DMS53 (cell line): Measurements from ENCODE around the gene TMEM120B.
"Not testable (repeated sequence)": the region's sequence is repeated elsewhere in the genome, so short reads cannot be mapped to it uniquely, and the experiment has no call there.

Source experiments
- DNase-seq: peaks from one replicate; lab custom pipeline; 2025; lab: John Stamatoyannopoulos, UW

The TMEM120B gene

DNA sequence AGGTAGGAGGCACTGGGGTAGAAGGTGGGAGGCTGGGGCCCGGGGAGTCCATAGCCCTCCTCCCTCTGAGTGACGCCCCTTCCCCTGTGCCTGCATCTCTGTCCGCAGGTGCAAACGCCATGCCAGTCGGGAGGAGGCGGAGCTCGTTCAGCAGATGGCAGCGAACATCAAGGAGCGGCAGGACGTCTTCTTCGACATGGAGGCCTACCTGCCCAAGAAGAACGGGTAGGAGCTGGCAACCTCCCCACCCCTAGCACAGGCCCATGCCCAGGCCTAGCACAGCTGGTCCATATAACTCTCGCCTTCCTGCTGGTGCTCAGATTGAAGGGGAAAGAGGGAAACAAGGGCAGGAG, 35.6 kb downstream of the TMEM120B start:
- no peak for DNase-seq

DNA sequence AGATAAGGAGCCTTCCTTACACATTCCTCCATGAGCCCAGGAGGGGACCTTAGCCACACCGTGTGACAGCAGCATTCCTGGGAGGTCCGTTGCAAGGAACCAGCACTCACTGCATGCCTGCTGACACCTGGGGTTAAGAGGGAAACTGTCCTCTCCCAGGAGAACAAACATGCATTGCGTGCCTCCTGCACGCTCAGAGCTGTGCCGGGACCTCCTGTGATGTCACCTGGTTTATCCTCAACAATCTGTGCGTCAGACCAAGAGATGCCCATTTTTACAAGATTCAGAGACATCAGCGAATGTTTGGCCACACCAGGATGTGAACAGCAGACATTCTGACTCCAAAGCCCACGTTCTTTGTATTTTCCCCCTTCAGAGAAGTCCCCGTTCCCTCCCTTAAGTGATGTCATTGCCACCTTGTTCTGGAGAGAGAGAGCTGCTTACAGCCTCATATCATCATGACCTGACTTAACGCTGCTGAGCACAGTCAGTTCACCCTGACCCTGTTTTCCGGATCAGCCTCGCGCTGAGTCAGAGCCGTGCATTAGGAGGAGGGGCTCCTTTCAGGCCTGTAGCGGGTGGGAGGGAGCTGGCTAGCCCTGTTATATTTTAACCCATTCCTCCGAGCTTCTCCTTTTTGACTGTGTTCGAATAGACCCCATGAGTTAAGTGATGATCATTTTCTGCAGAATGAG, 36.2 kb downstream of the TMEM120B start:
- peak; percentile 43 for DNase-seq

DNA sequence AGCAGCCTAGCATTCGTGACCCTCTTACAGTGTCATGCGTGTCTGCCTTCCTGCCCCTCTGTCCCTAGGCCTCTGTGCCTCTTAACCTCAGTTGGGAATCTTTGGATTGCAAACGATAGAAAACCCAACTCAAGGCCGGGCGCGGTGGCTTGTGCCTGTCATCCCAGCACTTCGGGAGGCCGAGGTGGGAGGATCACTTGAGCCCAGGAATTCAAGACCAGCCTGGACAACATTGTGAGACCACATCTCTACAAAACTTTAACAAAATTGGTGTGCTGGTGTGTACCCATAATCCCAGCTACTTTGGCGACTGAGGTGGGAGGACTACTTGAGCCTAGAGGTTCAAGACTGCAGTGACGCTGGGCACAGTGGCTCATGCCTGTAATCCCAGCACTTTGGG, 36.7 kb downstream of the TMEM120B start:
- no peak for DNase-seq

DNA sequence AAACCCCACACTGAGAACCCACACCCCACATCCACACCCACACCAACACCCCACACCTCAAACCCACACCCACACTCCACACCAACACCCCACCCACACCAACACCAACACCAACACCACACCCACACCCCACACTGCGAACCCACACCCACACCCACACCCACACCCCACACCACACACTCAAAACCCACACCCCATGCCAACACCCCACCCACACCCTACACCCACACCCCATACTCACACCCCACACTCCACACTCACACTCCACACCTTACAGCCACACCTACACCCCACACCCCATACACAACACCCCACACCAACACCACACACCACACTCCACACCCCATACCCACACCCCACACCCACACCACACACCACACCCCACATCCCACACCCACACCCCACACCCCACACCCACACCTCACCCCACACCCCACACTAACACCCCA, 38.0 kb downstream of the TMEM120B start:
- DNase-seq: no peak

DNA sequence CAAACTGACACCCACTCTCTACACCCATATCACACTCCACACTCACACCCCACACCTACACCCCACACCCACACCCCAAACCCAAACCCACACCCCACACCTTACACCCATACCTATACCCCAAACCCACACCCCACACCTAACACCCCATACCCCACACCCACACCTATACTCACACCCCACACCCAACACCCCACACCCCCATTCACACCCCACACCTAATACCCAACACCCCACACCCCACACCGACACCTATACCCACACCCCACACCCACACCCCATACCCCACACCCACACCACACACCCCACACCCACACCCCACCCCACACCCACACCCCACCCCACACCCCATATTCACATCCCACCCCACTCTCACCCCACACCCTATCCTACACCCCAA, 38.5 kb downstream of the TMEM120B start:
- no peak for DNase-seq

DNA sequence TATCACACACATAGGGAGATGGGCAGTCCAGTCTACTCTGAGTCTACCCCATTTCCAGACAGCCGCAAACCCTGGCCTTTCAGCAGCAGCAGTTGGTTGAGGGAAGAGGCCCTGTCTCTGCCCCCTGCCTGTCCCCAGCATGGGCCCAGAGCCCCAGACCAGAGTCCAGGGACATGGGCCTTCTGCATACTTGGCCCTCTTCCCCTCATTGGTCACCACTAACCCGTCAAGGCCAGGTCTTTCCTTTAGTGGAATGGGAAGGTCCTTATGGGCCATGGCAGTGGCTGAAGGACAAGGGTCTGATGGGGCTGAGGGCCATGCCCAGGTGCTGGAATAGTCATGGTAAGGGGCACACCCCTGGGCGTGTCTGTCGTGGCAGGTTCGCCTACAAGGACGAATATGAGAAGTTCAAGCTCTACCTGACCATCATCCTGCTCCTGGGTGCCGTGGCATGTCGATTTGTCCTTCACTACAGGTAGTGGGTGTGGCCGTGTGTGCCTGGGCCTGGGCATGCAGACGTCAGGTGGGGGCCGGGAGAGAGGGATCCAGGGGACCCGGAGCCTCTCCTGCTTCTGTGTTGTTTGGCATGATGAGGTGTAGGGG, 39.3 kb downstream of the TMEM120B start:
- DNase-seq: no peak

DNA sequence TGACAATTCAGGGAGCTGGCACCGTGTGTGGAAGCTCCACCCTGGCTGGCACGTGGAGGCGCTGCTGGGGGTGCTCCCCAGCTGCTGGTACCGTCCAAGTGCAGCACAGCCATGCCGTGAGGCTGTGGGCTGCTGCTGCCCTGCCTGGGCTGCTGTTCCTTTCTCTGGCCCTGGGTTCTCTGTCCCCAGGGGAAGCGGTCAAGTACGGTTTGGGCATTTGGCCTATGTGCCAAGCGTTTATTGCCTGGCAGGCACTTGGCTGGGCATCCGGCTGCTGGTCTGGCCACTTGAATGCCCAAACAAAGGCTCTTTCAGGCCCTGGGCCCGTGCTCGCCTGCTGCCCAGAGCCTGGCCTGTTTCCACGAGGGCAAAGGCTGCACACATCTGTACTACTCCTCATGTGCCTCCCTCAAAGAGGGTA, 41.3 kb downstream of the TMEM120B start:
- no peak for DNase-seq

DNA sequence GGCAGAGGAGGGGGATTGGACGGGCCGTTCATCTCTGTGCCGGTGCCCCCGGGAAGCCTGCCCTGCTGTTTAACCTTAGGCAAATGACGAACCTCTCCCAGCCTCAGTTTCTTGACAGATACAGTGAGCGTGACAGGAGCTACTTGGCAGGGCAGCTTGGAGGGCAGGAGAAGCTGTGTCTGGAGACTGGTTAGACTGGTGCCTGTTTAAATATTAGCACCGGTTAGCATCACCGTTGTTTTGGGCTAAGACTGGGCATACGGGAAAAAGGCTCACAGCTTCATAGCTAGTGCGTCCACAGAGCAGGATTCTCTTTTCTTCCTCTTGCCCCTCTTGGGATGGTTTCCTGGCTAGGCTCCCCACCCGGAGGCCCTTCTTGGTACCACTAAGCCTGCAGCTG, 42.3 kb downstream of the TMEM120B start:
- no peak for DNase-seq

DNA sequence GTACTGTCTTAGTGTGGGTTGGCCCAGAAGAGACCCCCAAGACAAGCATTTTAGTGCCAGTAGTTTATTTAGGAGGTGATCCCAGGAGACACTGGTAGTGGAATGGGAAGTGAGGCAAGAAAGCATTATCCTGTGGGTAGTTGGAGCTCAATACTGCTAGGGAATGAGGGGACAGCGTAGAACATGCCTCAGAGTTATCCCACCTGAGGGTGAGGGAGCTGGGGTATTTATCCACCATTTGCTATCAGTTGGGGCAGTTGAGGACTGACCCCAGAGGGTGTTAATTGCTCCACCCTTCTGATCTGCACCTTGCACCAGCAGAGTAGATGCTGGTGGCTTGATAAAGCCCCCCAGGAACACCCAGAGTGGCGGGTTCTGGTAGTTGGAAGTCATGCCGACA, 43.0 kb downstream of the TMEM120B start:
- DNase-seq: no peak

DNA sequence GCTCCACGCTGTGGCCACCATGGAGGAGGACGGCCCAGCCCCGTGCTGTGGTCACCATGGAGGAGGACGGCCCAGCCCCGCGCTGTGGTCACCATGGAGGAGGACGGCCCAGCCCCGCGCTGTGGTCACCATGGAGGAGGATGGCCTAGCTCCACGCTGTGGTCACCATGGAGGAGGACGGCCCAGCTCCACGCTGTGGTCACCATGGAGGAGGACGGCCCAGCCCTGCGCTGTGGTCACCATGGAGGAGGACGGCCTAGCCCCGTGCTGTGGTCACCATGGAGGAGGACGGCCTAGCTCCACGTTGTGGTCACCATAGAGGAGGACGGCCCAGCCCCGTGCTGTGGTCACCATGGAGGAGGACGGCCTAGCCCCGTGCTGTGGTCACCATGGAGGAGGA, 46.0 kb downstream of the TMEM120B start:
- not testable (repeated sequence) for DNase-seq

DNA sequence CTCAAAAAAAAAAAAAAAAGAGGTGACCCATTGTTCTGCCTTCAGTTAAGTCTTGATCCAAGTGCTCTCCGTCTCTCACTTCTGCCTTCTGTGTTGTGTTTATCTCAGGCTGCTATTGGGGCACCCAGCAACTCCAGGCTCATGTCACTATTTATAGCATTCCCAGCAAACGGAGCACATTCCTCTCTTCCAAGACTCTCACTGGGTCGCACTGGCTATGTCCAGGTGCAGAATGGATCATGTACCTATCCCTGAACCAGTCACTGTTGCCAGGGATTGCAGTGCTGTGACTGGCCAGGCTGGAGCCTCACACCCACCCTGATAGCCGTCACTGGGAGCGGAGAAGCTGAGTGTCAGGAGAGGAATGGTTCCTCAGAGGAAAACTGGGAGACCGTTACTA, 49.7 kb downstream of the TMEM120B start:
- DNase-seq: no peak

DNA sequence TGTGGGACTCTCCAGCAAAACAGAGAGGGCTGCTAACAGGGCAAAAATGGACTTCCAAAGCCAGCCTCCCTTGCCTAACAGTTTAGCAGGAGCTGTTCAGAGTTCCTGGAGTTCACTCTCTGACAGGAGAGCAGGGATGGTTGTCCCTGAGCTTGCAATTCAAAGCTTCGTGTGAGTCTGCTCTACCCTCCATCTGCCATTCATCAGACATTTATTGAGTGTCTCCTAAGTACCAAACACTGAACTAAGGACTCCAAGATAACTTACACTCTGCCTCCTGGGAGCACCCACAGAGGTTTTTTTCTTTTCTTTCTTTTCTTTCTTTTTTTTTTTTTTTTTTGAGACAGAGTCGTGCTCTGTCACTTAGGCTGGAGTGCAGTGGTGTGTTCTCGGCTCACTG, 52.3 kb downstream of the TMEM120B start:
- DNase-seq: no peak

DNA sequence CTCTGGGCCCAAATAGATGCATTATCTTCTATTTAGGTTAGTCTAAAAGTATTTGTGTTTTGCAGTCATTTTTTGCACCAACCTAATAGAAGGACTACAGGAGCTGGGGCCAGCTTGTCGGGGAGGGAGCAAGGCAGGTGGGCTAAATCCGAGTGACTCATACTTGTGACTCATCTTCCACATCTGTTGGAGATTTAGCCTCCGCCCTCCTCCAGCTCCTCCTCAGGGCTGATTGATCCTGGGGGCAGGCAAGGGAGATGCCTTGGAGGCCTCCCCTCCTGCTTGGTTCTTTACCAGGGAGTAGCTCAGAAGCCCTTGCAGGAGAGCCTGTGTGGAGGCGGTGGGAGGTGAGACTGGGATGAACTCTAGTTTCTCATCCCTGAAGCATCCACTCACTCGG, 53.0 kb downstream of the TMEM120B start:
- peak; percentile 54 for DNase-seq

DNA sequence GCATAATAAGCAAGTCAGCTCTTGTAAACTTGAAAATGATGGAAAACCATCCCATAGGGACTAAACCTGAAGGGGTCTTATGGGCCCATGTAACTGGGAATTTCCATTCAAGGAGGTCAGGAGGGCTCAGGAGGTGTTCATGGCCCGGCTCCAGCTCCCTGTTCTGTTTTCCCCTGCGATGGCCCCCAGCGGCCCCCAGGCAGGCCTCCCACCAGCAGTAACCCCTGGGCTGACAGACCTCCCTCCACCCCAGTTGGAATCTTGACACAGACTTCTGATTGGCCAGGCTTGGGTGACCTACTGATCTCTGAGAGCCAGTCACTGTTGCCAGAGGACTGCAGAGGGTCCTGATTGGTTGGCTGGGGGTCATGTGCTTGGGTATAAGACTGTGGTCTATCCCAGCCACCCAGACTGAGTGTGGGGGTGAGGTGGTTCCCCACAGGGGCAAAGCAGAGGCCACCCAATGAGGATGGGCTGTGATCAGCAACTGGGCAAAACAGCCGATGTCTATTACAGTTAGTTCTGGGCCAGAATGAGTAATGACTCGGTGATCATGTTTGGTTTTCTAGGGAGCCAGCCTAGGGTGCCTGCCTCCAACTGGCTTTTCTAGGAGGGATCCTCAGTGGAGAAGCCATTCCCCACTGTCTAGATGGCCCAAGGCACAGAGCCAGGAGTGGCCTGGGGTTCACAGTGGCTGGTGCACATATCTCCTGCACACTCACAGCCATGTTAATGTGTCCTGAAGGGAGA, 53.9 kb downstream of the TMEM120B start:
- DNase-seq: no peak

DNA sequence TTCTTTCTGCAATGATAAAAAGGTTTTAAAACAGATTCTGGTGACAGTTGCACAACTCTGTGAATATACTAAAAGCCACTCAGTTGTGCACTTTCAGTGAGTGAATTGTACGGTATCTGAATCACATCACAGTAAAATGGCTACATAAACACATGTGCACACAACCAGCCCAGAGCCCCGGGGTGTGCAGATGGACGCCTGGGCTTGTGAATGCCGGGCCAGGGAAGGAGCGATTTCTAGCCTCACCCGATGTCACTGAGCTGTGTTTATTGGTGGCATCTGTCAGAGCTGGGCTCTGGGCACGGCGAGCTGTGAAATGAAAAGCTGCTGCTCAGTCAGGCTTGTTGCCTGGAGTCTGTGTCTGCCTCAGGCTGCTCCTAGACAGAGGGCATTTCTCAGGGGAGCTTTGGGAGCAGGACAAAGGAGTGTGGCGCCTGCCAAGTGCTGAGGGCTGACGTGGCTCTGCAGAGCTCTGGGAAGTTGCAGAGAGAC, 55.0 kb downstream of the TMEM120B start:
- DNase-seq: no peak

DNA sequence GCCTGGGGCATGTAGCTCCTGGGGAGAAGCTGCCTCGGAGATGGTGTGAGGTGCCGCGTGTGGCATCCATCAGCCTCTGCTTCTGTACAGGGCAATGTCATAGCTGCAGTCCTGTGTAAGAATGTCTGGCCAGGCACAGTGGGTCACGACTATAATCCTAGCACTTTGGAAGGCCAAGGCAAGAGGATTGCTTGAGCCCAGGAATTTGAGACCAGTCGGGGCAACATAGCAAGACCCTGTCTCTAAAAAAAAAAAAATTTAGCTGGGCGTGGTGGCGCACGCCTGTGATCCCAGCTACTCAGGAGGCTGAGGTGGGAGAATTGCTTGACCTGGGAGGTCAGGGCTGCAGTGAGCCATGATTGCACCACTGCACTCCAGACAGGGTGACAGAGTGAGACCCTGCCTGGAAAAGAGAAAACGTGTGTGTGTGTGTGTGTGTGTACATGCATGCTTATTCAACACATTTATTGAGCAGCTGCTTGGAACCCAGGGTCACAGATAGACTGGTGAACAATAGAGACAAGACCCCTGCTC, 56.8 kb downstream of the TMEM120B start:
- DNase-seq: no peak

DNA sequence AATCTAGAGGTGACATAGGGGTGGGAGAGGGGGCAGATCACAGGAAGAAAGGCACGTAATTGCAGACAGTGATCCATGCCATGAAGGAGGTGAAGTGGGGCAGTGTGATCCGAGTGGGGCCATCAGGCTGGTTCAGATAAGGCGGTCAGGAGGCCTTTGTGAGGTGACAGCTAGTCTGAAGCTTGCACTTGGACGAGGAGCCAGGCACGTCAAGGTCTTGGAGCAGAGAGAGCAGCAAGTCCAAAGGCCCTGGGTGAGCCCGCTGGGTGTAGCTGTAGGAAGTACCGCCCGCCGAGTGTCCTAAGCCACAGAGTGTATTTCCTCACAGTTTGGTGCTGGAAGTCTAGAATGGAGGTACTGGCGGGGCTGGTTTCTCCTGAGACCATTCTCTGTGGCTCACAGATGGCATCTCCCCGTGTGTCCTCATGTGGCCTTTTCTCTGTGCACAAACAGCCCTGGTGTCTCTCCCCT, 57.3 kb downstream of the TMEM120B start:
- DNase-seq: no peak

DNA sequence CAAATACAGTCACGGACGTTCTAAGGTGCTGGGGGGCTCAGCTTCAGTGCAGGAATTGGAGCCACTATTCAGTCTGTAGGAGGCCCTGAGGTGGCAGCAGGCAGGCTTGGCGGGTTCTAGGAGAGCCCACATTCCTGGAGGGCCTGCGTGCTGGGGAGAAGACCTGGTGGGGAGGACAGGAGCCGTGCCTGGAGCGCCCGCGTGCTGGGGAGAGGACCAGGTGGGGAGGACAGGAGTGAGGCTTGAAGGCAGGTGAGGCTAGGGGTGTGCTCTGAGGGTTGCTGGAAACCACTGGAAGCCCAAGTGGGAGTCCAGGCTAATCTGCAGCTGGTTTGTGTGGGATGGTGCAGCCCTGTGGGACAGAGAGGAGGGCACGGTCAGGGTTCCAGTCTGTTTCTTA, 57.8 kb downstream of the TMEM120B start:
- DNase-seq: no peak

DNA sequence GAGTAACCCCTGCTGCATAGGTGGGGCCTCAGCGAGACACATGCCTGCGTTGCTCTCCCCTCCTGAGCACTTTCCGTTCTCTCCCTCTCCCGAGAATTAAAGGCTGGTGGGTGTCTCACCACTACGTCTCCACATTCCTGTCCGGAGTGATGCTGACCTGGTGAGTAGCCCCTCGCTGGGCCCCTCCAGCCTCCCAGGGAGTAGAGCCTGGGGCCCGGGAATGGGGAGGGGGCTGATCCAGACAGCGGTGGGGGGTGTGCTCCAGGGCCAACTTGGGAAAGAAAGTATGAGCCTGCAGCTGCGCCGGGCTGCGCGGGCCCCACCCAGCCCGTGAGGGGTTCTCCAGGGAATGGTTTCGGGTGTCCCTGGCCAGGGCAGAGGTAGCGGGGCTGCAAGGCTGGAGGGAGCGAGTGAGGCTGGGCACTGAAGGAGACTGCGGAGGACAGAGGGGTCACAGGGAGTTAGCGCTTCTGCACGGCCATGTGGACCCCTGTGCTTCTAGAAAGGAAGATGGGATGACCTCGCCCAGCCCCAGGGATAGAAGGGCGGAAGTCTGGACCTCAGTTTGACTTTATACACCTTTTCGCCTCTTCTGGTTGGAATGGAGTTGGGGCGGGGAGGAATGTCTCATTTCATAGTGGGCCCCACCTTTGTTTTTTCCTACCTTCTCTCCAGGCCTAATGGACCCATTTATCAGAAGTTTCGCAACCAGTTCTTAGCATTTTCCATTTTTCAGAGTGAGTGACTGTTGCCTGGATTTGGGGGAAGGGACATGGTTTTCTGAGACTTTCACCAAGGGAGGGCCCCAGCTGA, 58.5 kb downstream of the TMEM120B start:
- no peak for DNase-seq

DNA sequence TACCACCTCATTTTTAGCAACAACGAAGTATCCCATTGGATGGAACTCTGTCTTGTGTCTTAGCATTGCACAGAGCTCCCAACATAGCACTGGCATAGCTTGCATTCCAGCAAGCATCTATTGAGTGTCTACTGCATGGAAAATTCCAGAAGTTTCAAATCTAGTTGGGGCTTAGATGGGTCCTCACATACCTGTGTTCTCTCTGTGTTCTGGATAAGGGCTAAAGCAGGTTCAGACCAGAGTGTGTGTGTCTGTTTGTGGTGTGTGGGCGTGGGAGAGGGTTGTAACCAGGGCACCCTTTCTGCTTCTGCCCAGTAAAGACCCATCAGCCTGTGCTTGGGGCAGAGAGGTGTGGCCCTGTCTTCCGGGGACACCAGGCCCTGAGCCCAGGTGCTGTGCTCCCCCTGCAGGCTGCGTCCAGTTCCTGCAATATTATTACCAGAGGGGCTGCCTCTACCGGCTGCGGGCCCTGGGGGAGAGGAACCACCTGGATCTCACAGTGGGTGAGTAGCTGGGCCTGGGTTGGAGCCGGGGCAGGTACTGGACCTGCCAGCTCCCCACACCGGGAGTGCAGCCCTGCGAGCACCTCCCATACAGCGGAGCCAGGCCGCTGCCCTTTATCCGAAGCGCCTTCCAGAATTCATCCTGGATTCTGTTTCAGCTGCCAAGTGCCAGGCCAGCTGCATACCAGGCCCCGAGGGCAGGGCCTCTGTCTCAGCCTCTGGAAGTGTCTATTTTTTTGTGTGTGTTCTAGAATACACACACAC, 60.6 kb downstream of the TMEM120B start:
- DNase-seq: peak; percentile 85

DNA sequence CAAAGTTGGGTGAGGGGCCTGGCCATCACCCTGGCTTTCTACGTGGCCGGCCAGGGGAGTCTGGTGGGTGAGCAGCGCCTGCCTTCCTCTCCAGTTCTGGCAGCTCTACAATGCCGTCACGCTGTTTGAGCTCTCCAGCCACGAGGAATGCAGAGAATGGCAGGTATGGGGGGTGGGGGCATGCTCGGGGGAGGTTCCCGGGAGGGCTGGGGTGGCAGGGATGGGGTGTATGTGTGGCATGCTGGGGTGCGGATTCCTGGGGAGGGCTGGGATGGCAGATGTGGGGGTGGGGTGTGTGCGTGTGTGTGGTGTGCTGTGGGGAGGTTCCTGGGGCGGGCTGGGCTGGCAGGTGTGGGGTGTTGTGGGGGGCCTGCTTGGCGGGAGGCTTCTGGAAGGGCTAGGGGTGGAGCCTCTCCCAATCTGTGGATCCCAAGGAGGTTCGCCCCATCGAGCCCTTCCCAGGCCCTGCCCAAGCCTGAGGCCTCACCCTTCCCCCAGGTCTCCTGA, 62.5 kb downstream of the TMEM120B start:
- DNase-seq: no peak
